GM12878 (cell line): ENCODE data around the gene GRIN2A. TPM values are rescaled to one million over a fixed set of nuclear protein-coding genes. Genes with fewer than 3 reads are reported as not detected.

Experiments used
- ATAC-seq: fragments of 200-7000 bp; cut with Tn5 transposase; 3 replicates; pipeline ENCODE4 v1.9.1; 2020; ENCODE audit warnings: mild to moderate bottlenecking, moderate library complexity
- BruUV-seq: library from RNA; stranded (reverse); fragments of 400-500 nt; replicated peaks from 2 replicates; lab custom pipeline; 2021; lab: Mats Ljungman, UMichigan
- CTCF ChIA-PET: fragments of 300-600 bp; sonication (Branson Sonifier 250); formaldehyde crosslinking; extraction: SDS; loops from one replicate; lab custom pipeline; 2021; ENCODE audit warnings: inconsistent platforms; lab: Yijun Ruan, JAX
- POLR2A ChIA-PET: fragments of 350-600 bp; formaldehyde crosslinking; extraction: SDS; loops from one replicate; lab custom pipeline; 2021; ENCODE audit warnings: inconsistent platforms; lab: Charles Lee
- RAD21 ChIA-PET: fragments of 300-600 bp; sonication (Branson Sonifier 250); formaldehyde crosslinking; loops from one replicate; lab custom pipeline; 2023; ENCODE audit warnings: antibody characterized with exemption; ENCODE audit not compliant: unreplicated experiment; lab: Charles Lee
- SMC1A ChIA-PET: fragments of 300-600 bp; sonication (Branson Sonifier 250); formaldehyde crosslinking; loops from one replicate; lab custom pipeline; 2023; ENCODE audit not compliant: unreplicated experiment, uncharacterized antibody; lab: Charles Lee
- DNase-seq: peaks from one replicate; pipeline ENCODE4 v3.0.0-alpha.2; 2011; ENCODE audit warnings: low read depth, low spot score
- FAIRE-seq: peaks from 3 replicates; lab custom pipeline; 2011; peaks lifted over from hg19 to GRCh38; lab: Jason Lieb, UNC
- H2AFZ ChIP-seq: 2 replicates; pipeline ENCODE4 v1.6.0; 2011; ENCODE audit warnings: low read depth, low read length, control low read depth; ENCODE audit not compliant: control insufficient read depth
- H3K27ac ChIP-seq: 2 replicates; pipeline ENCODE4 v1.5.1; 2011; ENCODE audit warnings: control low read depth; ENCODE audit not compliant: control insufficient read depth, insufficient read depth
- H3K27me3 ChIP-seq, 2 experiments: replicated peaks in 1 of 2; 2 replicates each; pipeline versions ENCODE4 v1.6.0 to v1.6.1; 2011; ENCODE audit warnings: low read length in 1 of 2; ENCODE audit not compliant: control insufficient read depth in 2 of 2, insufficient read depth in 2 of 2
- H3K36me3 ChIP-seq, 2 experiments: 2 replicates each; pipeline ENCODE4 v1.5.1; 2011; ENCODE audit warnings: low read length in 1 of 2; ENCODE audit not compliant: control insufficient read depth in 2 of 2, insufficient read depth in 2 of 2
- H3K4me1 ChIP-seq: 2 replicates; pipeline ENCODE4 v1.6.1; 2011; ENCODE audit warnings: mild to moderate bottlenecking, low read length, moderate library complexity, mixed read lengths; ENCODE audit not compliant: control insufficient read depth, insufficient read depth
- H3K4me2 ChIP-seq: 2 replicates; pipeline ENCODE4 v1.6.0; 2011; ENCODE audit warnings: control low read depth; ENCODE audit not compliant: control insufficient read depth, insufficient read depth
- H3K4me3 ChIP-seq: fragments of 200-600 bp; sonication (generic); 2 replicates; pipeline ENCODE4 v1.5.1; 2016
- H3K79me2 ChIP-seq: 2 replicates; pipeline ENCODE4 v1.6.0; 2011; ENCODE audit warnings: low read length; ENCODE audit not compliant: control insufficient read depth, insufficient read depth
- H3K9ac ChIP-seq: 2 replicates; pipeline ENCODE4 v1.8.0; 2011; ENCODE audit warnings: low read length, control low read depth, mixed read lengths; ENCODE audit not compliant: control insufficient read depth, insufficient read depth
- H3K9me3 ChIP-seq: replicated peaks from 3 replicates; pipeline ENCODE4 v1.5.1; 2011; ENCODE audit warnings: mild to moderate bottlenecking, low read length; ENCODE audit not compliant: control insufficient read depth, insufficient read depth
- H4K20me1 ChIP-seq: 2 replicates; pipeline ENCODE4 v1.6.0; 2011; ENCODE audit not compliant: control insufficient read depth, insufficient read depth
- ATF2 ChIP-seq: IDR thresholded peaks from 2 replicates; pipeline ENCODE4 v1.6.1; 2012; ENCODE audit warnings: low read length, inconsistent platforms
- ATF7 ChIP-seq: fragments of 450-650 bp; IDR thresholded peaks from 2 replicates; pipeline ENCODE4 v1.6.1; 2016; ENCODE audit warnings: low read depth, mild to moderate bottlenecking
- CBFB ChIP-seq: IDR thresholded peaks from 2 replicates; pipeline ENCODE4 v1.6.1; 2016; ENCODE audit warnings: antibody characterized with exemption, low read depth
- EGR1 ChIP-seq, 2 experiments: IDR thresholded peaks; 1 replicate in 1 of 2; 2 replicates in 1 of 2; pipeline ENCODE4 v1.6.1; 2011 to 2012; ENCODE audit warnings: low read depth in 2 of 2, low read length in 2 of 2, borderline replicate concordance in 1 of 2, mild to moderate bottlenecking in 1 of 2, moderate library complexity in 1 of 2
- EP300 ChIP-seq, 2 experiments: fragments of 150-350 bp in 1 of 2; IDR thresholded peaks; 2 replicates each; pipeline ENCODE4 v1.6.1; 2011 to 2012; ENCODE audit warnings: low read depth in 2 of 2, low read length in 2 of 2, borderline replicate concordance in 1 of 2, improper control_type of control experiment in 1 of 2, inconsistent platforms in 1 of 2; ENCODE audit not compliant: control insufficient read depth in 1 of 2
- HDGF ChIP-seq: fragments of 450-650 bp; IDR thresholded peaks from 2 replicates; pipeline ENCODE4 v1.6.1; 2016; ENCODE audit warnings: antibody characterized with exemption
- IRF4 ChIP-seq: IDR thresholded peaks from 2 replicates; pipeline ENCODE4 v1.6.1; 2011; ENCODE audit warnings: low read depth, low read length
- NR2C1 ChIP-seq: fragments of 450-650 bp; IDR thresholded peaks from 2 replicates; pipeline ENCODE4 v1.6.1; 2017; ENCODE audit warnings: antibody characterized with exemption, mild to moderate bottlenecking, moderate library complexity
- SP1 ChIP-seq: IDR thresholded peaks from one replicate; pipeline ENCODE4 v1.6.1; 2011; ENCODE audit warnings: low read depth, low read length
- SREBF1 ChIP-seq: IDR thresholded peaks from 2 replicates; pipeline ENCODE4 v1.6.1; 2012; ENCODE audit warnings: mild to moderate bottlenecking, low read length
- STAT3 ChIP-seq: IDR thresholded peaks from 2 replicates; pipeline ENCODE4 v1.6.1; 2011; ENCODE audit warnings: low read depth, low read length, improper control_type of control experiment
- WGBS: methylation state at CpG from one replicate; pipeline ENCODE4 v1.1.6; 2016; ENCODE audit warnings: low lambda C conversion rate; ENCODE audit not compliant: insufficient replicate concordance, insufficient coverage; ENCODE audit errors: missing lambda C conversion rate; 5-methylcytosine and 5-hydroxymethylcytosine counted together
- in situ Hi-C: fragments of 300-500 bp; cut with MboI; formaldehyde crosslinking; loops from 9 replicates; pipeline ENCODE4 v1.14.3; 2018; ENCODE audit warnings: mixed read lengths
- intact Hi-C: fragments of 100-400 bp; cut with micrococcal nuclease; formaldehyde crosslinking; loops from one replicate; pipeline ENCODE4 v1.14.2; 2022; ENCODE audit not compliant: unreplicated experiment
- polyA plus RNA-seq, 11 experiments: library from polyadenylated mRNA; depleted of rRNA in 4 of 11; unstranded in 6 of 11; stranded (reverse) in 5 of 11; fragments of >200 nt; fragmentation: Nextera tagmentation in 4 of 11; fragmentation: Illumina TruSeq in 1 of 11; extraction: Ambion mirVana in 4 of 11; extraction: Trizol in 1 of 11; gene quantifications; 1 replicate in 1 of 11; 2 replicates in 10 of 11; pipeline versions ENCODE4 v1.2.1 to v1.2.3, GENCODE V29; 2011 to 2016; ENCODE audit warnings: inconsistent platforms in 2 of 11, missing spikeins in 2 of 11, low read depth in 1 of 11
- total RNA-seq, 4 experiments: library from RNA; depleted of rRNA in 3 of 4; stranded (reverse); fragments of >200 nt in 3 of 4; fragmentation: Illumina TruSeq in 1 of 4; extraction: Trizol in 1 of 4; gene quantifications; 2 replicates each; pipeline versions ENCODE4 v1.2.1 to v1.2.3, GENCODE V29; 2013 to 2021
- TF ChIP-seq, protein P1 (sequence below): IDR thresholded peaks from 2 replicates; pipeline ENCODE4 v1.6.1; 2011; ENCODE audit warnings: borderline replicate concordance, low read depth, mild to moderate bottlenecking, moderate library complexity, low read length; ENCODE audit not compliant: insufficient read depth, poor library complexity, severe bottlenecking

The GRIN2A gene
- total and polyA plus RNA-seq, 10 of the 15 experiments (the other 5 are each of a cell fraction or from before 2014, with no cell fraction given): 2.4 to 13.3 (median 7.3) TPM

- no peak overlapping the region for H3K4me2 ChIP-seq
- RAD21 ChIA-PET: interaction anchor here (1.1 to 3.8 kb wide), 2 partner anchors 10 to 78 kb away, joined by 3 to 20 read pairs; no protein-coding TSS in a partner anchor
- POLR2A ChIA-PET: no interaction called here
- CTCF ChIA-PET: interaction anchor here (1.1 kb wide), 2 partner anchors 109 to 190 kb away, joined by 3 read pairs; no protein-coding TSS in a partner anchor
- no peak overlapping the region for H3K4me3 ChIP-seq
- no peak overlapping the region for H2AFZ ChIP-seq
- ATAC-seq (no peak), FAIRE-seq (no peak), DNase-seq (no peak)
- no peaks in the 10 kb centered on the region for H4K20me1 ChIP-seq
- 23% methylated on average over 2 of the region's 2 CpGs for WGBS
- H3K79me2 ChIP-seq: no peaks in the 10 kb centered on the region
- no peaks in the 10 kb centered on the region for H3K36me3 ChIP-seq
- BruUV-seq: no TSS peak
- no peaks in the 10 kb centered on the region; the same call in 2 of the 3 replicates for H3K9me3 ChIP-seq
- in situ Hi-C loops (no loop called here), intact Hi-C loops (no loop called here)
- SMC1A ChIA-PET: interaction anchor here (0.6 to 4.3 kb wide), 5 partner anchors 9 to 284 kb away, joined by 3 to 24 read pairs (median 4); no protein-coding TSS in a partner anchor
- TF ChIP-seq STAT3 (no peak), CBFB (no peak), NR2C1 (no peak), SP1 (no peak), HDGF (no peak), EP300 (IDR thresholded peaks at IDR 0.05; ENCODE audit: borderline replicate concordance in 1 of 2, control insufficient read depth in 1 of 2, low read depth in 2 of 2, low read length in 2 of 2) (no peak), ATF2 (no peak), EGR1 (IDR thresholded peaks at IDR 0.05; ENCODE audit: borderline replicate concordance in 1 of 2, low read depth in 2 of 2, low read length in 2 of 2) (no peak), ATF7 (no peak), SREBF1 (no peak), IRF4 (no peak)
- TF ChIP-seq, protein P1, sequence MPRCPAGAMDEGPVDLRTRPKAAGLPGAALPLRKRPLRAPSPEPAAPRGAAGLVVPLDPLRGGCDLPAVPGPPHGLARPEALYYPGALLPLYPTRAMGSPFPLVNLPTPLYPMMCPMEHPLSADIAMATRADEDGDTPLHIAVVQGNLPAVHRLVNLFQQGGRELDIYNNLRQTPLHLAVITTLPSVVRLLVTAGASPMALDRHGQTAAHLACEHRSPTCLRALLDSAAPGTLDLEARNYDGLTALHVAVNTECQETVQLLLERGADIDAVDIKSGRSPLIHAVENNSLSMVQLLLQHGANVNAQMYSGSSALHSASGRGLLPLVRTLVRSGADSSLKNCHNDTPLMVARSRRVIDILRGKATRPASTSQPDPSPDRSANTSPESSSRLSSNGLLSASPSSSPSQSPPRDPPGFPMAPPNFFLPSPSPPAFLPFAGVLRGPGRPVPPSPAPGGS: no peak
- no peak overlapping the region for H3K9ac ChIP-seq
- no peaks in the 10 kb centered on the region for H3K27me3 ChIP-seq
- H3K27ac ChIP-seq: no peak overlapping the region
- peaks cover 13% of the 10 kb centered on the region for H3K4me1 ChIP-seq
Measured at GRCh38 chr16:9837481-9837880, 344.7 kb downstream of the GRIN2A start.
